ENCODE measurements around the gene IQCF5.

- TF ChIP-seq USF1 (IDR thresholded peaks at IDR 0.05; ENCODE audit: borderline replicate concordance, low read depth) (no peak), CTCF (IDR thresholded peaks at IDR 0.05) (no peak), TEAD4 (IDR thresholded peaks at IDR 0.05; ENCODE audit: borderline replicate concordance, insufficient read depth) (no peak), POLR2AphosphoS5 (IDR thresholded peaks at IDR 0.05; ENCODE audit: low read depth, low read length) (no peak), FOXM1 (IDR thresholded peaks at IDR 0.05; ENCODE audit: low read depth) (no peak)
Measured at GRCh38 chr3:51894939-51895338, 19.5 kb upstream of the IQCF5 start.
